ENCODE data around the gene AMPD2.

DNA sequence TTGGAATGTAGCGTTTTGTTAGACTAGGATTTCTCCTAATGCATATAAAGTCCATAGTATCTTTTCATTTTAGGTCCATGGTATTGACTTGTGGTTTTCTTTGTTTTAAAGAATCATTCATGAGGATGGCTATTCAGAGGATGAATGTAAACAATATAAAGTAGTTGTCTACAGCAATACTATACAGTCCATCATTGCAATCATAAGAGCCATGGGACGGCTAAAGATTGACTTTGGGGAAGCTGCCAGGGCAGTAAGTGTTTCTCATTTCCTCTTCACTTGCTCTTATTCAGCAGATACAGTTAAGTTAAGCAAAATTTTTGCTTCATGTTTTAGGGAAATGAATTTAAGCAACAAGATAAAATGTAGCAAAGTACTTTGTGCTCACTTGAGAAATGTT lies 45.9 kb upstream of the AMPD2 start:
- TF ChIP-seq EZH2phosphoT487 (IDR thresholded peaks at IDR 0.05; ENCODE audit: insufficient read depth, low read depth) = no peak
- no peak for TF ChIP-seq EZH2 (IDR thresholded peaks at IDR 0.05; ENCODE audit: insufficient read depth, poor library complexity, severe bottlenecking)
